PC-3 (cell line): ENCODE measurements around the gene TNFRSF4. TPM values are rescaled to one million over a fixed set of nuclear protein-coding genes. Genes with fewer than 3 reads are reported as not detected.
A peak's percentile ranks its signal among the peaks of the same experiment; 100 is the strongest.

ENCODE experiments used
- ATAC-seq: fragments of 200-7000 bp; cut with Tn5 transposase; 2 replicates; pipeline ENCODE4 v1.9.1; 2020; ENCODE audit warnings: mild to moderate bottlenecking, moderate library complexity
- BruUV-seq: library from RNA; stranded (reverse); fragments of 400-500 nt; replicated peaks from 2 replicates; lab custom pipeline; 2021; lab: Mats Ljungman, UMichigan
- CTCF ChIA-PET: fragments of 300-600 bp; sonication (Branson Sonifier 250); formaldehyde crosslinking; loops from one replicate; lab custom pipeline; 2022; ENCODE audit warnings: antibody characterized with exemption; lab: Charles Lee
- POLR2A ChIA-PET: fragments of 300-600 bp; sonication (Branson Sonifier 250); formaldehyde crosslinking; loops from one replicate; lab custom pipeline; 2022; ENCODE audit warnings: antibody characterized with exemption; ENCODE audit not compliant: unreplicated experiment; lab: Charles Lee
- DNase-seq: peaks from one replicate; pipeline ENCODE4 v3.0.0-alpha.2; 2015
- H2AFZ ChIP-seq: fragments of 300-600 bp; sonication (generic); 2 replicates; pipeline ENCODE4 v1.6.0; 2016; ENCODE audit warnings: antibody characterized with exemption, low read length
- H3F3A ChIP-seq: fragments of 300-600 bp; sonication (generic); one replicate; pipeline ENCODE4 v1.6.0; 2017; ENCODE audit warnings: antibody characterized with exemption, low read length, control low read depth, mild to moderate bottlenecking; ENCODE audit not compliant: unreplicated experiment
- H3K27ac ChIP-seq: fragments of 300-600 bp; sonication (generic); 2 replicates; pipeline ENCODE4 v1.5.1; 2016; ENCODE audit warnings: mild to moderate bottlenecking, low read length
- H3K27me3 ChIP-seq: fragments of 300-600 bp; sonication (generic); 2 replicates; pipeline ENCODE4 v1.6.1; 2016; ENCODE audit warnings: low read length, mixed read lengths
- H3K36me3 ChIP-seq: fragments of 300-600 bp; sonication (generic); 2 replicates; pipeline ENCODE4 v1.6.1; 2016; ENCODE audit warnings: low read depth, mixed run types, low read length, mixed read lengths
- H3K4me1 ChIP-seq: fragments of 300-600 bp; sonication (generic); 2 replicates; pipeline ENCODE4 v1.5.1; 2016; ENCODE audit warnings: low read length; ENCODE audit not compliant: insufficient read depth
- H3K4me2 ChIP-seq: fragments of 300-600 bp; sonication (generic); 2 replicates; pipeline ENCODE4 v1.6.0; 2016; ENCODE audit warnings: low read length
- H3K4me3 ChIP-seq: fragments of 300-600 bp; sonication (generic); 2 replicates; pipeline ENCODE4 v1.5.1; 2016; ENCODE audit warnings: mild to moderate bottlenecking, low read length, mixed read lengths
- H3K79me2 ChIP-seq: fragments of 300-600 bp; sonication (generic); 2 replicates; pipeline ENCODE4 v1.6.1; 2017; ENCODE audit warnings: low read length, mixed read lengths
- H3K9ac ChIP-seq: fragments of 300-600 bp; sonication (generic); 2 replicates; pipeline ENCODE4 v1.6.0; 2016; ENCODE audit warnings: mild to moderate bottlenecking, low read length
- H3K9me2 ChIP-seq: fragments of 300-600 bp; sonication (generic); replicated peaks from 2 replicates; pipeline ENCODE4 v1.6.1; 2016; ENCODE audit warnings: mixed run types, low read length, mixed read lengths
- H3K9me3 ChIP-seq: fragments of 300-600 bp; sonication (generic); 2 replicates; pipeline ENCODE4 v1.6.1; 2016; ENCODE audit warnings: low read length, mixed read lengths
- H4K20me1 ChIP-seq: fragments of 300-600 bp; sonication (generic); 2 replicates; pipeline ENCODE4 v1.6.1; 2016; ENCODE audit warnings: low read length, mixed read lengths
- CTCF ChIP-seq: fragments of 300-600 bp; sonication (generic); conservative IDR thresholded peaks from 2 replicates; pipeline ENCODE4 v1.5.1; 2017; ENCODE audit warnings: antibody characterized with exemption, low read depth, mild to moderate bottlenecking, low read length
- EZH2 ChIP-seq: fragments of 300-600 bp; sonication (generic); IDR thresholded peaks from one replicate; pipeline ENCODE4 v1.6.1; 2017; ENCODE audit warnings: antibody characterized with exemption, mild to moderate bottlenecking, low read length; ENCODE audit not compliant: unreplicated experiment
- EZH2phosphoT487 ChIP-seq: fragments of 300-600 bp; sonication (generic); IDR thresholded peaks from 2 replicates; pipeline ENCODE4 v1.6.1; 2018; ENCODE audit warnings: mild to moderate bottlenecking, antibody characterized with exemption, low read length, borderline replicate concordance
- intact Hi-C: fragments of 100-400 bp; cut with micrococcal nuclease; formaldehyde crosslinking; loops from 2 replicates; pipeline ENCODE4 v1.9.0; 2023
- total RNA-seq: library from RNA; depleted of rRNA; stranded (reverse); fragments of >200 nt; gene quantifications from 2 replicates; pipeline ENCODE4 v1.2.3, GENCODE V29; 2014

TNFRSF4 gene
- total RNA-seq, 1 experiment from 2014 or later: 0.11 TPM

DNA sequence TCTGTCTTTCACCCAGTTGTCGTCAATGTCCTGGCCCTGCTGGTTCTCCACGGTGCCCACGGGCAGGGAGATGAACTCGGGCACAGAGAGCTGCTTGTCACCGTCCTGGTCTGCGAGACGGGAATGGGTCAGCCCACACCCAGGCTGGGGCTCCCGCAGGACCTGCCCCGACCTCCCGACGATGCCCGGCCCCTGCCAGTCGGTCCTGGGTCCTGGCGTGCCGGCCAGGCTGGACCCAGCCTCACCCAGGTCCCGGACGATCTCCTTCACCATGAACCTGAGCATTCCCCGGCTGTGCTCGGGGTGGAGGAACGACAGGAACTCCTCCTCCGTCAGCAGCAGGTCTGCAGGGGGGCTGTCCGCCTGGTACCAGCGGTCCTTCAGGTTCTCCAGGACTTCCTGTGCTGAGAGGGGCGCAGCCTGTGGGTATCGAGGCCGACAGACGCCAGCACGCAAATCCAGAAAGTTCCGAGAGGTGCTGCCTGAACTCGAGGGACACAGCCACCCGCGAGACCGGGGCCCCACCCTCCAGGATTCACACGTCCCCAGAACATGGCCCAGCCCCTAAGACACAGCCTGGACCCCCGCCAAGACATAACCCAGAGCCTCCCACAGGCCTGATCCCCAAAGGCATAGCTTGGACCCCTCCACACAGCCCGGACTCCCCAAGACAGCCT is 4.7 kb upstream of the TNFRSF4 start:
- CTCF ChIA-PET: no interaction called here
- no peaks in the 10 kb centered on the region for H3K79me2 ChIP-seq
- H3K4me3 ChIP-seq: no peak overlapping the region
- no peaks in the 10 kb centered on the region for H3K9me3 ChIP-seq
- no TSS peak for BruUV-seq
- H3K4me1 ChIP-seq: no peaks in the 10 kb centered on the region
- no peak for DNase-seq
- H3K9ac ChIP-seq: no peak overlapping the region
- H3K27ac ChIP-seq: no peak overlapping the region
- no peak overlapping the region for H2AFZ ChIP-seq
- H3K4me2 ChIP-seq: no peak overlapping the region
- ATAC-seq: no peak
- POLR2A ChIA-PET: interaction anchor here (0.6 kb wide), 2 partner anchors 113 to 160 kb away, joined by 4 to 7 read pairs; no protein-coding TSS in a partner anchor
- no peaks in the 10 kb centered on the region for H3K9me2 ChIP-seq
- peaks cover 43% of the 10 kb centered on the region; the same call in 1 of the 2 replicates for H3K36me3 ChIP-seq
- H3F3A ChIP-seq: no peaks in the 10 kb centered on the region
- intact Hi-C loops: no loop called here
- no peak for TF ChIP-seq EZH2
- TF ChIP-seq CTCF: no peak
- no peak for TF ChIP-seq EZH2phosphoT487
- H3K27me3 ChIP-seq: no peaks in the 10 kb centered on the region
- no peaks in the 10 kb centered on the region for H4K20me1 ChIP-seq

GRCh38 chr1:1217621-1218523 is 3.9 kb upstream of the TNFRSF4 start:
- H3K9me3 ChIP-seq: no peaks in the 10 kb centered on the region
- intact Hi-C loops: no loop called here
- H3K27ac ChIP-seq: no peak overlapping the region
- ATAC-seq (peak; percentile 65), DNase-seq (peak; percentile 53)
- H3F3A ChIP-seq: no peaks in the 10 kb centered on the region
- H3K9me2 ChIP-seq: no peaks in the 10 kb centered on the region
- H3K4me3 ChIP-seq: no peak overlapping the region
- ChIA-PET CTCF (interaction anchor here (0.5 kb wide), 1 partner anchor 74 kb away, joined by 3 read pairs; no protein-coding TSS in a partner anchor), POLR2A (interaction anchor here (0.6 kb wide), 2 partner anchors 114 to 161 kb away, joined by 4 to 7 read pairs; no protein-coding TSS in a partner anchor)
- H2AFZ ChIP-seq: no peak overlapping the region
- peaks cover 37% of the 10 kb centered on the region; the same call in 1 of the 2 replicates for H3K36me3 ChIP-seq
- no peaks in the 10 kb centered on the region for H3K27me3 ChIP-seq
- H3K4me1 ChIP-seq: no peaks in the 10 kb centered on the region
- H3K9ac ChIP-seq: no peak overlapping the region
- TF ChIP-seq EZH2 (no peak), EZH2phosphoT487 (no peak), CTCF (no peak)
- H4K20me1 ChIP-seq: no peaks in the 10 kb centered on the region
- no peaks in the 10 kb centered on the region for H3K79me2 ChIP-seq
- no peak overlapping the region for H3K4me2 ChIP-seq
- no TSS peak for BruUV-seq
